GM18873 (cell line): ENCODE measurements around the gene CES4A.
"Not testable (repeated sequence)": the region's sequence is repeated elsewhere in the genome, so short reads cannot be mapped to it uniquely, and the experiment has no call there.

Experiments used
- ATAC-seq: cut with Tn5 transposase; IDR thresholded peaks from one replicate; pipeline ENCODE4 v1.9.1; 2021; ENCODE audit warnings: mild to moderate bottlenecking, moderate library complexity, moderate number of reproducible peaks; ENCODE audit not compliant: unreplicated experiment, low FRiP score

The CES4A gene

DNA sequence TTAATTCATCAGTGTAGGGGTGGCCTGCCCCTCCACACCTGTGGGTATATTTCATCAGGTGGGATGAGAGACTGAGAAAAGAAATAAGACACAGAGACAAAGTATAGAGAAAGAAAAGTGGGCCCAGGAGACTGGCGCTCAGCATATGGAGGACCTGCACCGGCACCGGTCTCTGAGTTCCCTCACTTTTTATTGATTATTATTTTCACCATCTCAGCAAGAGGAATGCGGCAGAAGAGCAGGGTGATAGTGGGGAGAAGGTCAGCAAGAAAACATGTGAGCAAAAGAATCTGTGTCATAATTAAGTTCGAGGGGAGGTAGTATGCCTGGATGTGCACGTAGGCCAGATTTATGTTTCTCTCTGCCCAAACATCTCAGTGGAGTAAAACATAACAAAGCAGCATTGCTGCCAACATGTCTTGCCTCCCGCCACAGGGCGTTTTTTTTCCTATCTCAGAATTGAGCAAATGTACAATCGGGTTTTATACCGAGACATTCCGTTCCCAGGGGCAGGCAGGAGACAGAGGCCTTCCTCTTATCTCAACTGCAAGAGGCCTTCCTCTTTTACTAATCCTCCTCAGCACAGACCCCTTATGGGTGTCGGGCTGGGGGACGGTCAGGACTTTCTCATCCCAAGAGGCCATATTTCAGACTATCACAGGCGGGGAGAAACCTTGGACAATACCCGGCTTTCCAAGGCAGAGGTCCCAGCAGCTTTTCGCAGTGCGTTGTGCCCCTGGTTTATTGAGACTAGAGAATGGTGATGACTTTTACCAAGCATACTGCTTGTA lies 32.8 kb upstream of the CES4A start:
- ATAC-seq = not testable (repeated sequence)

DNA sequence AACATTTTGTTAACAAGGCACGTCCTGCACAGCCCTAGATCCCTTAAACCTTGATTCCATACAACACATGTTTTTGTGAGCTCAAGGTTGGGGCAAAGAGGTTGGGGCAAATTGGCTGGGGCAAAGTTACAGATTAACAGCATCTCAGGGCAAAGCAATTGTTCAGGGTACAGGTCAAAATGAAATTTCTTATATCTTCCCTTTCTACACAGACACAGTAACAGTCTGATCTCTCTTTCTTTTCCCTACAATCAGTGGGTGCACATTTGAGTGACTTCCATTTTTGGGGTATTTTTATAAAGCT lies 32.3 kb upstream of the CES4A start:
- not testable (repeated sequence) for ATAC-seq

GRCh38 chr16:66958857-66959703 lies 29.3 kb upstream of the CES4A start:
- no peak for ATAC-seq

DNA sequence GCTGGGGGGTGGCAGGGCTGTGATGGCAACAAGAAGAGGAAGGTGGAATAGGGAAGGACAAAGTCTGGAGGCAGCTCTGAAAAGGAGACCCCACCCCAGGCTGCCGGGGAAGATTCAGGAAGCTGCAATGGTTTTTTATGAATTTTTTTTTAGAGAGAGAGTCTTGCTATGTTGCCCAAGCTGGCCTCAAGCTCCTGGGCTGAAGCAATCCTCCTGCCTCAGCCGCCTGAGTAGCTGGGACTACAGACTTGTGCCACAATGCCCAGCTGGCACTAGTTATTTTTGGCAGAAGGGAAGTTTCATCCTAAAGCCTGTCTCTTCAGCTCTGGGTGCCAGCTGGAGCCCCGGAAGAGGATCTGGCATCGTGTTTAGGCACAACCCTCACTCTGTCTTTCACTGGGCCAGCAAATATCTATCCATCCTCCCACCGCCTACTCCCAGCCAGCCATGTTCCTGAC lies 28.7 kb upstream of the CES4A start:
- ATAC-seq = no peak

DNA sequence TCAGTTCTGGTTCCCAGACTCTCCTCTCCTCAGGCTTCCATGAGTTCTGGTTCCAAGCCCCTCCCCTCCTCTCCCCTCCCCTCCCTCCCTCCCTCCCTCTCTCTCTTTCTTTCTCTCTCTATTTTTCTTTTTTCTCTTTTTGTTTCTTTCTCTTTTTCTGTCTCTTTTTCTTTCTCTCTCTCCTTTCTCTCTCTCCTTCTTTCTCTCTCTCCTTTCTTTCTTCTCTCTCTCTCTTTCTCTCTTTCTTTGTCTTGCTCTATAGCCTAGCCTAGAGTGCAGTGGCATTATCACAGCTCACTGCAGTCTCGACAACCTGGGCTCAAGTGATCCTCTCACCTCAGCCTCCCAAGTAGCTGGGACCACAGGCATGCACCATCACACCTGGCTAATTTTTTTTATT lies 28.1 kb upstream of the CES4A start:
- no peak for ATAC-seq

DNA sequence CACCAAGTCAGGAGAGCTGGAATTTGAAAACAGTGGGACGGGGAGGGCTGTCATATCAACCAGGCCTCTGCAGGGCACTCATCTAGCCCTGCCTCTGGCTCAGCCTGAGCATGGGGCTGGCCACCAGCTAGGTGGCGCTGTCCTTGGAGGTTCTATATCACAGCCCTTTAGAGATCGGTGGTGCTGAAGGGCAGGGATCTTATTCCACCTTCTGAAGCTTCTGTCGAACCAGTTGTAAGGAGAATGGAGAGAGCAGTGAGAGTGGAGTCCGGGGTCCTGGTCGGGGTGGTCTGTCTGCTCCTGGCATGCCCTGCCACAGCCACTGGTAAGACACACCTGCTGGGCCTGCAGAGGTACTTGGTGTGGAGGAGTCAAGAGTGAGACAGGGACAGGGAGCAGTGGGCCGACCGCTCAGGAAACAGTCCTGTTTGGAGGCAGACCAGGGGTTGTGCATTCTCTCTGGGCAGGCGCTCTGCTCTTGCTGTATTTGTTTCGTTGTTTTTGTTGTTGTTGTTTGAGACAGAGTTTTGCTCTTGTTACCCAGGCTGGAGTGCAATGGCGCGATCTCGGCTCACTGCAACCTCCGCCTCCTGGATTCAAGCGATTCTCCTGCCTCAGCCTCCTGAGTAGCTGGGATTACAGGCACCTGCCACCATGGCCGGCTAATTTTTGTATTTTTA lies 27.2 kb upstream of the CES4A start, which contains the start of gene CES3:
Gene CES3 (plus strand): TSS at position 202 of the 680 bp plus-strand sequence. CDS start 42 bp downstream, at position 244.
- ATAC-seq = no peak

GRCh38 chr16:66961914-66962313 lies 26.5 kb upstream of the CES4A start:
- no peak for ATAC-seq

DNA sequence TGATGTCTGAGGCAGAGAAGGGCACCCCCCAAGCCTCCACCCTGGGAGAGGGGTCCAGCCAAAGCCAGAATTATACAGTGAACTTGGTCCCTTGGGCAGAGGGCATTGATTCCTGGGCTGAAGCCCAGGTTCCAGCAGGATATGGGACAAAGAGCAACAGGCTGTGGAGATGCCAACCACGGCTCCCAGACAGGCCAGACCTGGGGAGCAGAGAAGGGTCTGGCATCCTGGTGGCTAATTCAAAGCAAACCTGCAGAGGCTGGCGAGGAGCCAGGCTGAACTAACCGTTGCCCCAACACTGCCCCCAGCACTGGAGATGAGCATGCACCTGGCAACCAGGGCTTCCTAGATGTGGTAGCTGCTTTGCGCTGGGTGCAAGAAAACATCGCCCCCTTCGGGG lies 24.3 kb upstream of the CES4A start:
- ATAC-seq = no peak

GRCh38 chr16:66968847-66969246 lies 19.5 kb upstream of the CES4A start:
- ATAC-seq = no peak

- ATAC-seq = no peak
Observed at GRCh38 chr16:66970775-66971720, 17.3 kb upstream of the CES4A start.

DNA sequence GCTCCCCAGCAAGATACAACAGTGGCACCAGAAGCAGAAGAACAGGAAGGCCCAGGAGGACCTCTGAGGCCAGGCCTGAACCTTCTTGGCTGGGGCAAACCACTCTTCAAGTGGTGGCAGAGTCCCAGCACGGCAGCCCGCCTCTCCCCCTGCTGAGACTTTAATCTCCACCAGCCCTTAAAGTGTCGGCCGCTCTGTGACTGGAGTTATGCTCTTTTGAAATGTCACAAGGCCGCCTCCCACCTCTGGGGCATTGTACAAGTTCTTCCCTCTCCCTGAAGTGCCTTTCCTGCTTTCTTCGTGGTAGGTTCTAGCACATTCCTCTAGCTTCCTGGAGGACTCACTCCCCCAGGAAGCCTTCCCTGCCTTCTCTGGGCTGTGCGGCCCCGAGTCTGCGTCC lies 15.4 kb upstream of the CES4A start:
- ATAC-seq = no peak

DNA sequence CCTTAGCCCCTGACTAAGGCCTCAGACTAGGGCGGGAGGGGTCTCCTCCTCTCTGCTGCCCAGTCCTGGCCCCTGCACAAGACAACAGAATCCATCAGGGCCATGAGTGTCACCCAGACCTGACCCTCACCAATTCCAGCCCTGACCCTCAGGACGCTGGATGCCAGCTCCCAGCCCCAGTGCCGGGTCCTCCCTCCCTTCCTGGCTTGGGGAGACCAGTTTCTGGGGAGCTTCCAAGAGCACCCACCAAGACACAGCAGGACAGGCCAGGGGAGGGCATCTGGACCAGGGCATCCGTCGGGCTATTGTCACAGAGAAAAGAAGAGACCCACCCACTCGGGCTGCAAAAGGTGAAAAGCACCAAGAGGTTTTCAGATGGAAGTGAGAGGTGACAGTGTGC lies 14.7 kb upstream of the CES4A start:
- ATAC-seq = no peak

DNA sequence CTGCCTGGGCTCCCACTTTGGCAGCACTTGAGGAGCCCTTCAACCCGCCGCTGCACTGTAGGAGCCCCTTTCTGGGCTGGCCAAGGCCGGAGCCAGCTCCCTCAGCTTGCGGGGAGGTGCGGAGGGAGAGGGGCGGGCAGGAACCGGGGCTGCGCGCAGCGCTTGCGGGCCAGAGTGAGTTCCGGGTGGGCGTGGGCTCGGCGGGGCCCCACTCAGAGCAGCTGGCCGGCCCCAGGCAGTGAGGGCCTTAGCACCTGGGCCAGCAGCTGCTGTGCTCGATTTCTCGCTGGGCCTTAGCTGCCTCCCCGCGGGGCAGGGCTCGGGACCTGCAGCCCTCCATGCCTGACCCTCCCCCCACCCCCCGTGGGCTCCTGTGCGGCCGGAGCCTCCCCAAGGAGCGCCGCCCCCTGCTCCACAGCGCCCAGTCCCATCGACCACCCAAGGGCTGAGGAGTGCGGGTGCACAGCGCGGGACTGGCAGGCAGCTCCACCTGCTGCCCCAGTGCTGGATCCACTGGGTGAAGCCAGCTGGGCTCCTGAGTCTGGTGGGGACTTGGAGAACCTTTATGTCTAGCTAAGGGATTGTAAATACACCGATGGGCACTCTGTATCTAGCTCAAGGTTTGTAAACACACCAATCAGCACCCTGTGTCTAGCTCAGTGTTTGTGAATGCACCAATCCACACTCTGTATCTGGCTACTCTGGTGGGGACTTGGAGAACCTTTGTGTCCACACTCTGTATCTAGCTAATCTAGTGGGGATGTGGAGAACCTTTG lies 14.0 kb upstream of the CES4A start:
- not testable (repeated sequence) for ATAC-seq

GRCh38 chr16:66974932-66975246 lies 13.5 kb upstream of the CES4A start:
- not testable (repeated sequence) for ATAC-seq

GRCh38 chr16:66975302-66975893 lies 13.0 kb upstream of the CES4A start:
- ATAC-seq = no peak

DNA sequence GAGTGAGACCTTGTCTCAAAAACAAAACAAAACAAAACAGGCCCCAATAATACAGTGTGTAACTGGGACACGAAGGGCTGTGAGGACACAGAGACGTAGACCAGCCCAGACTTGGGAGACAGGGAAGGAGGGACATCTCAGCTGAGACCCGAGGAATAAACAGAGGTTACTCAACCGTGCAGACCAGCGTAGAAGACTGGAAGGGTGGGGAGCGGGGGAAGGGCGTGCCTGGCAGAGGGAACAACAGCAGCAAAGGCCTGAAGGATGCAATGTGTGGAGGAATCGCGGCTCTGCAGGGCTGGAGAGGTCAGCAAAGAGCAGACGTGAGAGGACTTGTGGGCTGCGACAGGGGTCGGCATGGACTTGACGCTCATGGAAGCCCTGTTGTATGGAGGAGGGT lies 11.6 kb upstream of the CES4A start:
- no peak for ATAC-seq

GRCh38 chr16:66977341-66978113 lies 10.9 kb upstream of the CES4A start:
- ATAC-seq = no peak

DNA sequence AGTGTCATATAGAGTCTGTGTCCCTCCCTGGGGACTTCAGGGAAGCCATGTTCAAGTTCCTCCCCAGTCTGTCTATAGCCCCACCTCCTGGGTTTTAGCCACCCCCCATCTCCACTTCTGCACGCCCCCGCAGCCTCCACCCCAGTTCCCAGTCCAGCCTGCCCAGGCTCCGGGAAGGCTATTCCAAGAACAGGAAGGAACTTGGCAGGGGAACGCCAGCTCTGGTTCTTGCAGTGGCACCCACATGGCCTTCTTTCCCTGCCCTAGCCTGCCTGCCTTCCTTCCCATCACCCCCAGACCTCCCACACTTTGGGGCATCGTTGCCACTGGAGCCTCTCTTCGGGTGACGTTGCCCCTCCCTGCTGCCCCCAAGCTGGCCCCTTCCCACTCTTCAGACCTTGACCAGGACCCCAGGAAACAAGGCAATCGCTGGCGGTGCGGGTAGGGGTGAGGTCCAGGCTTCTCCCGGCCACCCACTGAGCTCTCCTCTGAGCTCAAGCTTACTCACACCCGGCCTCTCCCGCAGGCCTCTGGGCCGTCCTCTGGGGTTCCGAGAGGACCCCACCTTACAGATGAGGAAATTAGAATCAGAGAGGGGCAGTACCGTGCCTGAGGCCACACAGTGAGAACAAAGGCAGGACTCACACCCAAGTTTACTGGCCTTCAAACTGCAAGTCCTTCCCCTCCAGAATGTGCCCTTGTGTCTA lies 9.2 kb upstream of the CES4A start:
- ATAC-seq = no peak
